HEK293T (cell line): Measurements from ENCODE around the gene ATP2B2.

ENCODE experiments used
- BHLHE40 ChIP-seq: fragments of 450-650 bp; IDR thresholded peaks from 2 replicates; pipeline ENCODE4 v1.6.1; 2016; ENCODE audit warnings: mild to moderate bottlenecking, moderate library complexity, borderline replicate concordance
- CTBP1 ChIP-seq: fragments of 450-650 bp; IDR thresholded peaks from 2 replicates; pipeline ENCODE4 v1.6.1; 2016; ENCODE audit warnings: borderline replicate concordance
- ELF4 ChIP-seq: fragments of 450-650 bp; IDR thresholded peaks from 2 replicates; pipeline ENCODE4 v1.6.1; 2017; ENCODE audit warnings: antibody characterized with exemption
- FOXA1 ChIP-seq: fragments of 450-650 bp; IDR thresholded peaks from 2 replicates; pipeline ENCODE4 v1.6.1; 2016; ENCODE audit warnings: mild to moderate bottlenecking
- FOXK2 ChIP-seq: fragments of 450-650 bp; IDR thresholded peaks from 2 replicates; pipeline ENCODE4 v1.6.1; 2016; ENCODE audit warnings: mild to moderate bottlenecking
- FOXM1 ChIP-seq: fragments of 450-650 bp; IDR thresholded peaks from 2 replicates; pipeline ENCODE4 v1.6.1; 2017; ENCODE audit warnings: mild to moderate bottlenecking, borderline replicate concordance
- HDGF ChIP-seq: fragments of 450-650 bp; IDR thresholded peaks from 2 replicates; pipeline ENCODE4 v1.6.1; 2017; ENCODE audit warnings: antibody characterized with exemption, borderline replicate concordance
- LEF1 ChIP-seq: fragments of 450-650 bp; IDR thresholded peaks from 2 replicates; pipeline ENCODE4 v1.6.1; 2017; ENCODE audit warnings: mild to moderate bottlenecking, borderline replicate concordance
- NFRKB ChIP-seq: fragments of 450-650 bp; IDR thresholded peaks from 2 replicates; pipeline ENCODE4 v1.6.1; 2016; ENCODE audit warnings: mild to moderate bottlenecking, moderate library complexity
- SP1 ChIP-seq: fragments of 450-650 bp; IDR thresholded peaks from 2 replicates; pipeline ENCODE4 v1.6.1; 2017
- SUZ12 ChIP-seq: fragments of 450-650 bp; IDR thresholded peaks from 2 replicates; pipeline ENCODE4 v1.6.1; 2016; ENCODE audit warnings: mild to moderate bottlenecking
- TARDBP ChIP-seq: fragments of 450-650 bp; IDR thresholded peaks from 2 replicates; pipeline ENCODE4 v1.6.1; 2016
- ZNF384 ChIP-seq: fragments of 450-650 bp; IDR thresholded peaks from 2 replicates; pipeline ENCODE4 v1.6.1; 2016

- no peak for TF ChIP-seq NFRKB
- TF ChIP-seq SP1: no peak
- no peak for TF ChIP-seq FOXA1
- TF ChIP-seq CTBP1: no peak
- TF ChIP-seq FOXK2: no peak
- no peak for TF ChIP-seq TARDBP
- no peak for TF ChIP-seq ZNF384
- TF ChIP-seq FOXM1: no peak
- no peak for TF ChIP-seq LEF1
- TF ChIP-seq ELF4: no peak
- no peak for TF ChIP-seq SUZ12
- TF ChIP-seq HDGF: no peak
- TF ChIP-seq BHLHE40: no peak
These were observed 115.4 kb downstream of the ATP2B2 start for GRCh38 chr3:10389995-10390394.
